NCI-H2196 treated with DMSO at 0.1 percent for 48 hours (cell line): ENCODE measurements around the gene CXCL12.

Experiments
- DNase-seq: peaks from one replicate; lab custom pipeline; 2025; ENCODE audit not compliant: unreplicated experiment; lab: John Stamatoyannopoulos, UW

Gene CXCL12

DNA sequence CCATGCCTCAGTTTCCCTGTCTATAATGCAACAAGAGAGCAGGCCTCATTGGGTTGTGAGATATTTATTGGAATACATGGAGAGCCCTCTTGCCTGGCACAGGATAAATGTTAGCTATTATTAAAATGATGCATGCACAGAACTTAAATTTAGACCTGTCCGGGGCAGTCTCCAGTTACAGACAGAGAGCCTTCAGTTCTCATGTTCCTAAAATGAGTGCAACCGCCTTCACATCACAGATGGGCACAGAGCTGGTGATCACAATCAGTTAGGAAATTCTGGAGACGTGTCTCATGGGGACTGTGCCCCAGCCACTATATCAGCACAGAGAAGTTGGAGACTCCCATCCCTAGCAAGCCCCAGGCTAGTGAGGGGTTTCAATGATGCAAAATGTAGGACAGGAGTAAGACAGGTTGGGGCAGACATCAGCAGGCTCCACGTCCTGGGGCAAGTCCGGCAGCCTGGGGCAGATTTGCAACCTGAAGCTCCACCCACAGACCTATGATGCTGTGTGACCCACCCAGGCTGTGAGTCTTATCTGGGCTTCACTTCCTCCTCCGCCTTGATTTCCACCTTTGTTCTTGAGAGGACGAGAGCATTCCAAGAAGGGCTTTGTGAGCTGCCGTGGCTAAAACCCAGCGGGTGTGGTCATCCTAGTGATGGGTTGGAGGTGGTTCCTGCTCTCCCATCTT is 49.4 kb downstream of the CXCL12 start:
- DNase-seq: no peak

DNA sequence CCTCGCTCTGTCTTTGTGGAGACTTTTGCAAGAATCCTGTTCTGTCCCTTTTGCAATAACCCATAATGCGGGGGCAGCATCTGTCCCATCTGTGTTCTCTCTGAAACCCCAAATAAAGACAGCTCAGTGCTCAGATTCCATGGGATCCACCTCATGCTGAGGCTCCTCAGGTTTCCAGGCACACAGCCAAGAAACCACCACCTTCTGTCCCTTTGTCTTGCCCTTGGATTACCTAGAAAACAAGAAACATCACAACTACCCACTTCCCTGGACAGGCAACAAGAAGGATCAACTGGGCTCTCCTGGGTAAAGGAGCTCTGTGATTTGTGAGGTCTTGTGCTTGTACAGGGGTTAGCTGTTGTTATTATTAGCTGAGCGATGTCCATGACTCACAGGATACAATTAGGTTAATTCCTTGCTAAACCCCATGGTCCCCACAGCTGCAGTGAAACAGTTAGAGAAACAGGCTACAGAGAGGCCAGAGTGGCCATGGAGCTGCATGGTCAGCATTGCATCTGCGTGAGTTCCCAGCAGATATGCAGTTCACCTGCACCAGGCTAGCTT is 50.2 kb downstream of the CXCL12 start:
- no peak for DNase-seq

DNA sequence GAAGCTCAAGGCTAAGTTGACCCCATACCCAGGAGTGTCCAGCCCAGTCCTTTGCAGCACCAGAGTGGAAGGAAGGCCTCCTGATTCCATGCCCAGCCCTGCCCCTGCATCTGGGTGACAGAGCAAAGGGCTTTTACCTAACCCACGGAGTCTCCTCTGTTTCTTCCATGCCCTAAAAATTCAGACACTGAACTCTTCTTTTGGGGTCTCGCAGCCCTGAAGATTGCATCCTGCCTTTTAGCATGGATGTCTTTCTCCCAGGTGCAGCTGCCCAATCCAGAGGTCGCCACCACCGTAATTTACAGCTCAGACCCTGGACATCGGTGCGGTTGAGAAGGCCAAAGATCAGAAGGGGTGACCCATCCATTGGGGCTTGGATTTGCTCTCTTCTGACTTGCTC is 50.8 kb downstream of the CXCL12 start:
- no peak for DNase-seq

DNA sequence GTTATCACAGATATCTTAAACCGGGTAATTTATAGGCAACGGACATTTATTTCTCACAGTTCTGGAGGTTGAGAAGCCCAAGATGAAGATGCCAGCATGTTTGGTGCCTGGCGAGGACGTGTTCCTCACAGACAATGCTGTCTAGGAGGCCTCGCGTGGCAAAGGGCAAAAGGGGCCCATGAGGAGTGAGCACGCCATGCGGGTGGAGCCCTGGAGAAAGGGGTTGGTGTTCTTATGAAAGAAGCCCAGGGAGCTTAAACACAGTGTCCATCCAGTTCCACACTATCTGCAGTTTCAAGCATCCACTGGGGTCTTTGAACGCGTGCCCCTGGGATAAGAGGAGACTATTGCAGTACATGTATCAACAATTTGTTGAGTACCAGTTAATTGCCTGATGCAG is 51.4 kb downstream of the CXCL12 start:
- no peak for DNase-seq

DNA sequence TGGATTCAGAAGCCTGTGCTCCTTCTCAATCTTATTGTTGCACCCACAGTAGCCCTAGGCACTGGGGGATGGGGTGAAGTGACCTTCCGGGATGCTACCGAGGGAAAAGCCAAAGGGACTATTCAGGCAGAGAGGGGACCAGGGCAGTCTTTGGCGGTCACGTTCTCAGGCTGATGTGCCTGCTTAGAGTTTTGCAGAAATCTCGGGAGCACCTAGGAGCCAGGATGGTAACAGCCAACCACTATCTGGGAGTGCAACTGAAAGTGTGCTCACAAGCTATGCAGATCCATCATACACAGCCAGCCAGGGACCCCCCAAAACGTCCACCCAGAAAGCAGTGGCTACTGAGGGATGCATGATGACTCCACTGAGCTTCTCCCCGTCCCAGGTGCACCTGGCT is 52.4 kb downstream of the CXCL12 start:
- no peak for DNase-seq

DNA sequence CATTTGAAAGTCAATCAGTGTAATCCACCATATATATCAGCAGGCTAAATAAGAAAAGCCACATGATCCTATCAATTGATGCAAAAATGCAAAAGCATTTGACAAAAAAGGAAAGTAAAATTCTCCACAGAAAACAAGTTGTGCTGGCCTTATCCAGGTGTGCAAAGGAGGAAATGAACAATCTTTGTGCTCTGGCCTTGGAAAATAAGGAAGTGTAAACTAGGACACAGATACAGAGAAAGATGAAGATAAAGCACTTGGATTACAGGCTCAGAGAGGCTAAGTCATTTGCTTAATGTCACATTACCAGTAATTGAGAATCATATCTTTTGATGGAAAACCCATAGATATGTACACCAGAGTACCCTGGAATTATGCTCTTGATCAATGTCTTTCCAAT is 54.5 kb downstream of the CXCL12 start:
- no peak for DNase-seq

DNA sequence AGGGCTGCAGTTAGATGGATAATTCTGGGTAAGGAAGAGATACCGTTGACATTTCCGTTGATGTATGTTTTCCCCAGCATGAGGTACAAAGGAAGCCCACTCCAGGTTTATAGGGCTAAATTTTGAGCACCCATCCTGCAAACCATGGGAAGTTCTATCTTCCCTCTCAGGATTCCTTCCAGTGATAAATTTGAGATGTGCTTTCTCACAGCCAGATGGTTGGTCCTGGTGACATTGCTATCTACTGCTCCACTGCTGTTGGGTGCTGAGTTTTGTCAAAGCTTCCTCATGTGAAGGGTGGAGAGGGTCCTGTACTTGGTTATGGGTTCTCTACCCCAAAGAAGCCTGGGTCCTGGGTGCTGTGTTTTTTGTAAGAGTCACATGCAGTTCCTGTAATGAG is 57.4 kb downstream of the CXCL12 start:
- DNase-seq: no peak
